Activated CD8-positive, alpha-beta memory T cell treated with anti-CD3 and anti-CD28 coated beads, Interleukin-2, amount 50 U/mL, for 4 hours (primary cell): ENCODE data around the gene MUSTN1.

Source experiments
- DNase-seq: peaks from one replicate; pipeline ENCODE4 v3.0.0-alpha.2; 2020

Gene MUSTN1

DNA sequence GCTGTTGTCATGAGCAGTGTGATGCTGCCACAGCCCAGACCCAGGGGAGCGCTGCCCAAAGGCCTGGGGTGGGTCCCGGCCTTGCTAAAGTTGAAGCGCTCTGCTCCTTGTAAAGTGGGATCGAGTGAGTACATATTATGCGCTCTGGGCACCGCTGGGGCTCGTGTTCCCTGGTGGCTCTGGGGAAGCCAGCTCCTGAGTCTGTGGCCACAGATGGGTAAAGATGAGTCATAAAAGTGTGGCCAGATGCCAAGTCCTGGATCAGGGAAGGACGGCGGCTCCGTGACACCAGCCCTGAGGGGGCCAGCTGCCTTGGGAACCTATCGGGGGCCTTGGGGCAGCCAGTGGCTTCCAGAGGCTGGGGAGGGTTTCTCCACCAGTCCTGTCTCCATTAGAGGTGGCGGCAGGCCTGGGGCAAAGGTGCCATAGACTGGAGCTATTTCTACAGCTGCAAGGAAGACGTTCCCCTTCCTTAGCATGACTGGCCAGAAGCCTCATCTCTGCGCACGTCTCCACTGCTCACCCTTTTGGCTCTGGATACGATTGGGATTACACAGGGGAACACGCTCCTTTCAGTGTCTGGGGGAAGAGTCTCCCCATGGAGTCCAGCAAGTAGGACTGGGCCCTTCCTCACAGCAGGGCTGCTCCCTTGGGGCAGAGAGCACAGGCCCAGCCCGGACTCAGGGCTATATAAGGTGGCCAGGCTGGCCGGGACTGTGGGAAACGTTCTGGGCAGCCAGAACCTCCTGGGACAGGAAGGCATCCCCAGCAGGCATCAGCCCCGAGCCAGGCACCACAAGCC, 3.1 kb downstream of the MUSTN1 start:
- no peak for DNase-seq

DNA sequence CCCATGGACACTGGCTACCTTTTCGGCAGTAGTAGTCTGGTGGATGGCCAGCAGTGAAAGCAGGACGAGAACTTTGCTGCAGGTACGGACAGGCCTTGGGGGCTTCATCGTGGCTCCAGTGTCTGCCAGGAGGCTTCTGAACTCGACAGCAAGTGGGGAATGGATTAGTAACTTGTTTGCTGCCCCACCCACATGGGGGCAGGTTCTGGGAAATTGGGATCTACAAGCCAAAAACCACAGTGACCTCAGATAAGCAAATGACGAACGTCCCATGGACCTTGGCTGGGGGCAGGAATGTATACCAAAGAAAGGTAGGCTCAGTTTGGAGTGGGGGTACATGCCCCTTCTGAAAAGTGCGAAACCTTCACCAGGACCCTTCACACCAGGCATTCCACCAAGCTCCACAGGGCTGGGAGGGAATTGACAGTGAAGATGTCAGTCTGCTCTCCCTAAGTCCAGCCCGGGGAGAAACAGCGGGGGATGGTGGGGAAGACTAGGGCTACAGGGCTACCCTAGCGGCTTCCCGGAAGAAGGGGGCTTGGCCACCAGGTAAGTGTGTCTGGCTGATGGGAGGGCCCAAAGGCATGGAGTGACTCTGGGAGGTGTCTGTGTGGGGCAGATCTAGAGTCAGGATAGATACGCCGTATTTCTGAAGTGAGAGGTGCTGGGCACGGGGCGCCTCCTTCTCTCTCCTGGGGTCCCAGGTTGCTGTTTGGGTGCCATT, 4.1 kb downstream of the MUSTN1 start, which contains the start of gene ITIH4:
TSS of gene ITIH4 (minus strand) at position 138 of the 724 bp plus-strand sequence. CDS start at position 108, 30 bp downstream.
- DNase-seq: no peak

DNA sequence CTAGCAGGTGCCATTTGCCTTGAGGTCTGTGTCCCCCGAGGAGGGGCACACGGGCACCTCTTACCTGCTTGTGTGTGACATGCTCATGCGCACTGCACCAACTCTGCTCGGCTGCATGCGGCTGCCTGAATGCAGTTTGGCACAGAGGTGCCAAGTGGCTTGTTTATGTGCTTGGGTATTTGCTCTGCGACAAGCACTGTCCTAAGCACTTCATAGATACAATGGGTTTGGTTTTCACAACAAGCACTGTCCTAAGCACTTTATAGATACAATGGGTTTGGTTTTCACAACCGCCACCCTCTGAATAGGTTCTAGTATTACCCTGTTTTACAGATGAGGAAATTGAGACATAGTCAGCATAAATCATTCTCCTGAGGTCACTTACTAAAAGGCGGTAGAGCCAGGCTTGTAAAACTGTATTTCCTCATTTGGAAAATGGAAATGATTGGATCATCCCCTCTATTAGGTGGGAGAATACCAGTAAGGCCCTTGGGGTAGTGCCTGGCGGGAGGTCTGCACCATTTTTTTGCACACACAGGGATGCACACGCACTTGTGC, 4.8 kb downstream of the MUSTN1 start:
- no peak for DNase-seq

- no peak for DNase-seq
These were observed 5.3 kb downstream of the MUSTN1 start for GRCh38 chr3:52829482-52829881.

GRCh38 chr3:52827866-52828376, 6.9 kb downstream of the MUSTN1 start:
- DNase-seq: no peak

DNA sequence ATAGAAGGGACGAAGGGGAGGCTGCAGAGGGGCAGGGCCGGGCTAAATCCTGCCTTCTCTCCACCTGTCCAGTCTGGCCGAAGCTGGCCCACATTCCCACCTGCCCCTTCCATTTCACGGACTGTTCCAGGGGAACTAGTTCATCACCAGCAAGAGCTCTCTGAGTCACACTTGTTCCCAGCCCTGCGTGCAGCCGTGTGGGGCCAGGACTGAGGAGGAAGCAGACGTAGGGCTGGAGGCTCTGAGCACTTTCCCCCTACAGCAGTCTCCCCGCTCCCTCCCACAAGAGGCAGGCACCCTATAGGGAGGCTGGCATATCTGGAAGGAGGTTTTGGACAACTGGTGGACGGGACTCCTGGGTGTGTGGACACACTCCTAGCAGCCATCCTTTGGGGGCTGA, 7.4 kb downstream of the MUSTN1 start:
- DNase-seq: no peak

GRCh38 chr3:52824037-52824436, 10.8 kb downstream of the MUSTN1 start:
- no peak for DNase-seq

DNA sequence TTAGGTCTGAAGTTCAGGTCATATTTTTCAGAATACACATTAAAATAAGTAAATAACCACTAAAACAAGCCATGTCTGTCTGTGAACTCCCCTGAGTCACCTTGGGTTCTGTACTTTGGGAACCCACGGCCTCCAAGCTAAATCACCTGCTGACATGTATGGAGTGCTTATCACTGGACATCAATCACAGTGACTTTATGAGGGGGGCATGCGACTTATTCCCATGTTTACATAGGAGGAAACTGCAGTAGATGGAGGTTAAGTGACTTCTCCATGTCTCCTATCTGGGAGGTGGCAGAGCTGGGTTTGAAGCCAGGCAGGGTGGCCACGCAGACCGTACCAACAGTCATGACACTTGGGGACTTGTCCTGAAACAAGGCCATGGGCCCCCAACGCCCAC, 12.5 kb downstream of the MUSTN1 start:
- no peak for DNase-seq

DNA sequence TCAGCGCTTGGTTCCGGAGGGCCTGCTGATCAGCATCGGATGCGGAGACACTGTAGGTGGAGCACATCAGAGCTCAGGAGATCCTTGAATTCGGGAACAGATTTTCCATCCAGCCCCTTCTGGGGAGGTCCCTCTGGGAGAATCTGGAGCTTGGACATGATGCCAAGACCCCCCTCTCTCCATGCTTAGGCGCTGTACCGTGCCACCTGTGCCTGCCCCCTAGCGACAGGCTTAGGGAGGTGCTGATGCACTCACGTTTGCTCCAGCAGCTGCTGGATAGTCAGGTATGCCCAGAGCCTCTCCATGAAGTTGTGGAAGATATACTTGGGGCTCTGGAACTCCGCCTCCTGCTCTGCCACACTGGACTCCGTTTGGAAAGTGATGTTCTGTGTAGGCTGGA, 14.1 kb downstream of the MUSTN1 start:
- DNase-seq: no peak

DNA sequence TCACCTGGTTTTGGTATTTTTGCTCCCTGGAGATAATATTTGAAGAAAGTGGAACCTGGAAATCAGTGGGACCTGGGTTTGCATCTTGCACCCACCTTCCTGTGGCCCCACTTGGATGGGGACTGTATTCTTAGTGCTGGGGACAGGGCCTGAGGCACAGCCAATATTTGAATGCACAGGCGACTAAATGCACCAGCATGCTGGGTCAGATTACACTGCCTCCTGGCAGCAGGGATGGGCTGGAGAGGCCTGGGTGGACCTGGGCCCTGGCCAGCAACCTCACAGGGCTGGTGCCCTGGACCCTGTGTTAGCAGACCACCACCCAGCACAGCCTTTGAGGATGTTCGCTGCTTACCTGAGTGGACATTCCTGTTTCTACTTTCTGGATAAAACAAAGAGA, 14.9 kb downstream of the MUSTN1 start:
- DNase-seq: no peak

DNA sequence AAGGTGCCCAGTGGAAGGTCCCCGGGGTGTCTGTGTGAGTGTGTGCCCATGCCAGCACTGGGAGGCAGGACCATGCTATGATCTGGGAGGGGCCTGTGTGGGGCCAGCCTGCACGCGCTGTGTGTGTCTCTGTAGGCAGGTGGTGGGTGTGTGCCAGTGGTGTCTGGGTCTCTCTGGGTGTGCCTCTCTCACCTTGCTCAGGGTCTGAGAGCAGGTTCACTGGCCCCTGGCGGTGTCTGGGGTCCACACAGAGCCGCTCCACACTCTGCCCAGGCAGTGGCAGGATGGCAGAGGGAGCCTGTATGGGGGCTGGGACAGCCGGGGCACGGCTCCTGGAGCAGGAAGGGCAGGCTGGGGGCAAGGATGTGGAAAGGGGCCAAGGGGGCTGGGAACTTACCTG, 17.0 kb downstream of the MUSTN1 start:
- DNase-seq: no peak

DNA sequence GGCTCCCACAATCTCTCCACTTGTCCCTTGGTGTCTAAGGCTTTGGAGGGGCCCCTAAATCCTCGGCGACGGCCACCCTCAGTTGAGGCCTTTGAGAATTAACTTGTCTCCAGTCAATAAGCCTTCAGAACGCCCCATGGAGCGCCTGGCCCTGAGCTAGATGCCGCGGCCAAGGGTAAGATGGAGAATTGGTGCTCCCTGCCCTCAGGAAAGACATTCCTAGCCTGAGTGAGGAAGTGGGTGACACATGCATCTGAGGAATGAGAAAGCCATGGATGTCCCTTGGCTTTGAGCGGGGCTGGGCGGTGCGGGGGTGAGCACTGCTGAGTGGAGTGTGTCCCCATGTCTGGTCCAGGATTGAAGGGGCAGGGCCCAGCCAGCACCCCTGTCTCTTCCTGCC, 17.6 kb downstream of the MUSTN1 start:
- no peak for DNase-seq

GRCh38 chr3:52816654-52817053, 18.2 kb downstream of the MUSTN1 start:
- no peak for DNase-seq

GRCh38 chr3:52816199-52816598, 18.6 kb downstream of the MUSTN1 start:
- DNase-seq: no peak

GRCh38 chr3:52813810-52814209, 21.0 kb downstream of the MUSTN1 start:
- DNase-seq: no peak

GRCh38 chr3:52811452-52812011, 23.3 kb downstream of the MUSTN1 start:
- no peak for DNase-seq

- no peak for DNase-seq
These were observed 23.9 kb downstream of the MUSTN1 start for GRCh38 chr3:52810923-52811322.

DNA sequence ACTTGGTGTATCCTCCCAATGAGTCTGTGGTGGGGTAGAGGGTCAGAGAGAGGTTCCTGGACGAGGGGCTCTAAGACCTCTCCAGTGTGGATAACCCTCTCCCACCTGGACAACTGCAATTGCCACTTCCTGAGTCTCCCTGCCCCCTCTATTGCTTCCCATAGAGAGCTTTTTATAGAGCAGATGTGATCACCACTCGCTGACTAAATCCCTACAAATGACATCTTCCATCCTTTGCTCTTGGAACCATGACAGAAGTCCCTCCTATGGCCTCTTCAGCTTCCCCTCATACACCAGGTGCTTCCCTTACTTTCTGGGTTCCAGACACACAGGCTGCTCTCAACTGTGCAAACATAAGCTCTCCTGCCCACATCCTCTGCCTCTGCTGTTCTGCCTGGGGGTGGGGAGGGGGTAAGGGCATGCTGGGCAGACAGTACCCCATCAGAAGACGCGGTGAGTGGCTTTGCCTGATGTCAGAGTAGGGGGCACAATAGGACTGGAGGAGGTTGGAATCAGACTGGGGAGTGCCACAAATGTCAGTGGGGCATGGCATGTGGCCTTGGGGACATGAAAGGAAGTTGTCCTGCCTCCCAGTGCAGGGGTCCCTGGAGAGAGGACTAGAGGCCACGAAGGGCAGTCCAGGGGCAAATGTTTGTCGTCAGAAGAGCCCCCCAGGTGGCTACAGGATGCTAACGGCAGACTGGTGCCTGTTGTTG, 25.0 kb downstream of the MUSTN1 start:
- DNase-seq: no peak

GRCh38 chr3:52809149-52809548, 25.7 kb downstream of the MUSTN1 start:
- DNase-seq: no peak

DNA sequence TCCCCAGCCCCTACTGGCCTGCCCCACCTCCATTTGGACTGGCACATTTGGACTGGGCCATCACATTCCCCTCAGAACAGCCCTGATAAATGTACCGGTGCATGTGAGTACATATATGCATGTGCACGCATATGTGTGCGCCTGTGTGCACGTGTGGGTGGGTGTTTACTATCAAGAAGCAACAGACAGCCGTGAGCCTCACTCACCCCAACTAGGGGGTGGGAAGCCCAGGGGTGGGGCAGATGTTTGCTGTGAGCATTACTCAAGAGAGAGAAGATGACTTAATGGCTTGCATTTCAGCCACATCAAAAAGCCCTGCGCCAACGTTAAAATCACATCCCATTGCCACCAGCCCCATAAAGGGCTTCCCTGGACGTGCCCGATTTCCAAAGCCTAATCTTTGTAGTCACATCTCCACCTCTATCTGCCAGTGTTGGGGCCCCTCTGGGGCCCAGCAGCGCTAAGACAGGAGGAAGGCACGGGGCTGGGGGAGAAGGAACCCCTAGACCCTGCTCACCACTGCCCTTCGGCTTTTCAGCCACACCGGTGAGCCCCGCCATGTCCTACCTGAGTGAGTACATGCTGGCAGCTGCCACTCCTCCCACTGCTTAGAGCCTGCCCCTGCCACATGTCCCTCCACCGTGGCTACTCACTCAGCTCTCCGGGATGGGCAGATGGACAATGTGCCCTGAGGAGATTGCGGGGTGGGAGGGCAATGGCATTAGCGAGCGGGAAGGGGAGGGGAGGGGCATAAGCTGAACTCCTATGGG, 29.4 kb downstream of the MUSTN1 start:
- no peak for DNase-seq

GRCh38 chr3:52801839-52802238, 33.0 kb downstream of the MUSTN1 start:
- DNase-seq: no peak

DNA sequence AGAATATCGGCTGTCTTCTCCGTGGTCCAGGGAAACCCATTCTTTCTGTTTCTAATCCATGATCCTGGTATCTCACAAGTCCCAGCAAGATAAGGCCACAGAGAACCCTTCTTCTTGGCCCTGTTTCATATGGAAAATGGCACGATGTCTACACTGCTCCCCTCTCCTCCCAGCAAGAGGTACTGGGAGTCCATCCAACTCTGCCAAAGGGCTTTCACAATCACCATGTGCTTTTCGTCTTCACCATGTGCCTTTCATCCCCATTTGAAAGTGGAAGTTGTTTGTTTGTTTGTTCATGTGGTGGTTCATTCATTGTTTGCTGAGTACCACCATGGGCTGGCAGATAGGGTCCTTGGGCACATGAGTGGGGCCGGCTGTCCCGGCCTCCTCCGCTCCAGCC, 34.7 kb downstream of the MUSTN1 start:
- DNase-seq: no peak
